NCI-H1930 (cell line): ENCODE measurements around the gene ZYX.
A peak's percentile ranks its signal among the peaks of the same experiment; 100 is the strongest.

ENCODE experiments used
- DNase-seq, 2 experiments: peaks; one replicate each; lab custom pipeline; 2025; lab: John Stamatoyannopoulos, UW

Gene ZYX

GRCh38 chr7:143363016-143363937 lies 17.9 kb upstream of the ZYX start:
- DNase-seq: no peak

GRCh38 chr7:143367972-143368371 lies 13.2 kb upstream of the ZYX start:
- no peak for DNase-seq

- DNase-seq: no peak
Measured at GRCh38 chr7:143368387-143368786, 12.8 kb upstream of the ZYX start.

GRCh38 chr7:143369678-143370651 lies 11.2 kb upstream of the ZYX start:
- DNase-seq: no peak

- no peak for DNase-seq
Measured at GRCh38 chr7:143372070-143372469, 9.1 kb upstream of the ZYX start.

GRCh38 chr7:143373255-143373794 lies 7.8 kb upstream of the ZYX start:
- no peak for DNase-seq

GRCh38 chr7:143374561-143374960 lies 6.6 kb upstream of the ZYX start:
- DNase-seq: no peak

GRCh38 chr7:143375298-143376034 lies 5.7 kb upstream of the ZYX start:
- DNase-seq: no peak

- DNase-seq: no peak
Measured at GRCh38 chr7:143376396-143376795, 4.7 kb upstream of the ZYX start.

GRCh38 chr7:143379611-143380259 lies 1.4 kb upstream of the ZYX start:
- no peak for DNase-seq

GRCh38 chr7:143380260-143380645 lies 892 bp upstream of the ZYX start:
- peak; percentile 68 to 80 for DNase-seq

GRCh38 chr7:143381427-143382125 lies 431 bp downstream of the ZYX start:
- DNase-seq: no peak

GRCh38 chr7:143382126-143382790 lies 1.1 kb downstream of the ZYX start:
- no peak for DNase-seq

GRCh38 chr7:143382791-143383641 lies 1.9 kb downstream of the ZYX start:
- no peak for DNase-seq

GRCh38 chr7:143383642-143383957 lies 2.5 kb downstream of the ZYX start:
- DNase-seq: no peak

GRCh38 chr7:143384148-143384547 lies 3.0 kb downstream of the ZYX start:
- no peak for DNase-seq

- no peak for DNase-seq
Measured at GRCh38 chr7:143384661-143385631, 3.8 kb downstream of the ZYX start.
